HG03108 (cell line): ENCODE results near the gene IZUMO4.

ENCODE experiments used
- ATAC-seq: cut with Tn5 transposase; IDR thresholded peaks from one replicate; pipeline ENCODE4 v1.9.1; 2021; ENCODE audit warnings: moderate library complexity; ENCODE audit not compliant: unreplicated experiment

IZUMO4 gene

GRCh38 chr19:2058570-2059421 lies 37.9 kb upstream of the IZUMO4 start:
- no peak for ATAC-seq

- no peak for ATAC-seq
Observed at GRCh38 chr19:2059422-2060201, 37.1 kb upstream of the IZUMO4 start.

GRCh38 chr19:2060884-2061494 lies 35.7 kb upstream of the IZUMO4 start:
- ATAC-seq, result peak; percentile 9

- ATAC-seq, result peak; percentile 71
Observed at GRCh38 chr19:2061495-2062388, 35.0 kb upstream of the IZUMO4 start.

- ATAC-seq, result no peak
Observed at GRCh38 chr19:2062389-2062729, 34.4 kb upstream of the IZUMO4 start.

GRCh38 chr19:2062770-2063169 lies 33.9 kb upstream of the IZUMO4 start:
- ATAC-seq, result no peak

- no peak for ATAC-seq
Observed at GRCh38 chr19:2063824-2064223, 32.9 kb upstream of the IZUMO4 start.

GRCh38 chr19:2064395-2064787 lies 32.3 kb upstream of the IZUMO4 start:
- no peak for ATAC-seq

- no peak for ATAC-seq
Observed at GRCh38 chr19:2064788-2065524, 31.8 kb upstream of the IZUMO4 start.

GRCh38 chr19:2070436-2070827 lies 26.3 kb upstream of the IZUMO4 start:
- no peak for ATAC-seq

- no peak for ATAC-seq
Observed at GRCh38 chr19:2070986-2071673, 25.6 kb upstream of the IZUMO4 start.

GRCh38 chr19:2072757-2073551 lies 23.8 kb upstream of the IZUMO4 start:
- ATAC-seq, result no peak

GRCh38 chr19:2076526-2076944 lies 20.2 kb upstream of the IZUMO4 start:
- ATAC-seq, result no peak

GRCh38 chr19:2077398-2077797 lies 19.3 kb upstream of the IZUMO4 start:
- ATAC-seq, result no peak

GRCh38 chr19:2077833-2078619 lies 18.7 kb upstream of the IZUMO4 start:
- ATAC-seq, result no peak

- ATAC-seq, result no peak
Observed at GRCh38 chr19:2079076-2079864, 17.4 kb upstream of the IZUMO4 start.

- ATAC-seq, result no peak
Observed at GRCh38 chr19:2079865-2080301, 16.8 kb upstream of the IZUMO4 start.
